RWPE1 (cell line): Measurements from ENCODE around the gene FBXO48.

Experiments
- CTCF ChIA-PET: fragments of 350-600 bp; sonication (Branson Sonifier 250); formaldehyde crosslinking; extraction: SDS; loops from one replicate; lab custom pipeline; 2021; lab: Yijun Ruan, JAX
- POLR2A ChIA-PET: fragments of 400-600 bp; formaldehyde crosslinking; extraction: SDS; loops from one replicate; lab custom pipeline; 2020; ENCODE audit warnings: antibody characterized with exemption; ENCODE audit not compliant: low non-redundant PET; lab: Yijun Ruan, JAX
- DNase-seq: peaks from one replicate; pipeline ENCODE4 v3.0.0; 2012; ENCODE audit warnings: low spot score
- H3K27ac ChIP-seq: fragments of 450-650 bp; 2 replicates; pipeline ENCODE4 v1.5.1; 2017
- TF ChIP-seq, protein P1 (sequence below): fragments of 450-650 bp; conservative IDR thresholded peaks from 2 replicates; pipeline ENCODE4 v1.5.1; 2017; ENCODE audit warnings: low read depth, mild to moderate bottlenecking

Gene FBXO48

DNA sequence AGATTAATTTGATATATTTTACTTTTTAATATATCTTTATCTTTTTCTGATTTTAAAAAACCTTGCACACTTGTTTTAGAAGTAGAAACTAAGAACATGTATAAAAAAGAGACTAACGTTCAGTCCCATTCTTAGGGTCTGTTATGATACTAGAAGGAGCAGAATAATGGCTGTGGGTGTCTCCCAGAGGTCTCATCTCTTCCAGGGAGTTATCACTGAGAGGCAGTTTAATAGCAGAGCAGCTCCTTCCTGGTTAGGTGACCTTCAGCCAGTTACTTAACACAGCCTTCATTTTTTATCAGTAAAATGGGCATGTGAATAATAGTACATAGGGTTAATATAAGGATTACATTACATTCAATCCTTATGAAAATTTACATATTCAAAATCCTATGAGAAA is 40.6 kb downstream of the FBXO48 start:
- TF ChIP-seq, protein P1, sequence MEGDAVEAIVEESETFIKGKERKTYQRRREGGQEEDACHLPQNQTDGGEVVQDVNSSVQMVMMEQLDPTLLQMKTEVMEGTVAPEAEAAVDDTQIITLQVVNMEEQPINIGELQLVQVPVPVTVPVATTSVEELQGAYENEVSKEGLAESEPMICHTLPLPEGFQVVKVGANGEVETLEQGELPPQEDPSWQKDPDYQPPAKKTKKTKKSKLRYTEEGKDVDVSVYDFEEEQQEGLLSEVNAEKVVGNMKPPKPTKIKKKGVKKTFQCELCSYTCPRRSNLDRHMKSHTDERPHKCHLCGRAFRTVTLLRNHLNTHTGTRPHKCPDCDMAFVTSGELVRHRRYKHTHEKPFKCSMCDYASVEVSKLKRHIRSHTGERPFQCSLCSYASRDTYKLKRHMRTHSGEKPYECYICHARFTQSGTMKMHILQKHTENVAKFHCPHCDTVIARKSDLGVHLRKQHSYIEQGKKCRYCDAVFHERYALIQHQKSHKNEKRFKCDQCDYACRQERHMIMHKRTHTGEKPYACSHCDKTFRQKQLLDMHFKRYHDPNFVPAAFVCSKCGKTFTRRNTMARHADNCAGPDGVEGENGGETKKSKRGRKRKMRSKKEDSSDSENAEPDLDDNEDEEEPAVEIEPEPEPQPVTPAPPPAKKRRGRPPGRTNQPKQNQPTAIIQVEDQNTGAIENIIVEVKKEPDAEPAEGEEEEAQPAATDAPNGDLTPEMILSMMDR, result no peak
- ChIA-PET CTCF (interaction anchor here (0.6 kb wide), 1 partner anchor 17 kb away, joined by 4 read pairs; no protein-coding TSS in a partner anchor), POLR2A (no interaction called here)
- no peak for DNase-seq
- no peak overlapping the region for H3K27ac ChIP-seq

- no peak for DNase-seq
- ChIA-PET POLR2A (no interaction called here), CTCF (no interaction called here)
- TF ChIP-seq, protein P1, result no peak
- H3K27ac ChIP-seq, result no peak overlapping the region
These were observed 41.6 kb downstream of the FBXO48 start for GRCh38 chr2:68425503-68425902.

- CTCF ChIA-PET, result no interaction called here
- TF ChIP-seq, protein P1, result no peak
- no peak overlapping the region for H3K27ac ChIP-seq
- DNase-seq, result no peak
- POLR2A ChIA-PET, result no interaction called here
These were observed 43.0 kb downstream of the FBXO48 start for GRCh38 chr2:68423966-68424650.

DNA sequence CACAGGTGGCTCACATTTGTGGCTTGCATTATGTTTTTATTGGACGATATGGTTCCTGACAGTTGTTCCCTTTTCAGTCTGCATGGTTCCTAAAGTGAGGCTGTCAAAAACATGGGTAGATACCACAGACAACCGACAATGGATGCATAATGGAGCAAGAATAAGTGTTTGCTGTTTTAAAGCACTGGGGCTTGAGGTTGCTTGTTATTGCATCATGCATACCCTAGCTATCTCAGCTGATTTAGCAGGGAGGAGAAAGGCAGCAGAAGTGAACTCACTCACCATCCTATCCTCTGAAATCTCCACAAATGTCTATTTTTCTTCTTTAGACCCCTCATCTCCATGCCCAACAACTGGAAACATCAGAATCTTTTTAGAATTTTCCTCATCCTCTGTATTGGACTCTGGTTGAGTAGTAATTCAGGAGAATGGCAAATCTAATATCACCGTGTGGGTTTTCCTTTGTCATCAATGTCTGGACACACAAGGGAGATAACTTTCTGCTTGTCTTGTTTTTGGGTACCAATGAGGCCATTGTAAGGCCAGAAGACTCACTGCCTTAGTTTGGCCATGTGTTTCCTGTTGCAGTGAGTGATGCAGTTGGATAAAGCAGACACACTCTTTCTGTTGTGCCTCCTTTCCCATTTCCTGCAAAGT is 46.7 kb downstream of the FBXO48 start:
- H3K27ac ChIP-seq, result no peak overlapping the region
- ChIA-PET CTCF (no interaction called here), POLR2A (no interaction called here)
- DNase-seq, result no peak
- TF ChIP-seq, protein P1, result no peak

DNA sequence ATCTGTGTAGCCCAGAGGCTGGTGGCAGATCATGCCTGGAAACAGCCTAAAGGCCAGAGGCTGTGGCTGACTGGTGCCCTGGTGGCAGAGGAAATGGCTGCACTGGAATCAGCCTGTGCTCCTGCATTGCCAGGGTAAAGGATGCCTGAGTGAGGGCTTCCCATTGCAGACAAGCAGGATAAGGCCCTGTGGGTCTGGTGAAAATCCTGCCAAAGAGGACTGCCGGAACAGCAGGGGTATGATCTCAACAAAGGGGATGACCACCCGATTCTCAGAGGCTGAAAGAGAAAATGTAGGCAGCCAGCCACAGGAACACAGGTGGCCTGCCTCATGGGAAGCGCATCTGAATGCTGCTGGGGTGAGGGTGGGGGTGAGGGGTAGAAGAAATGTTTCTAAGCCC is 48.2 kb downstream of the FBXO48 start:
- no peak for DNase-seq
- TF ChIP-seq, protein P1, result no peak
- CTCF ChIA-PET, result no interaction called here
- H3K27ac ChIP-seq, result no peak overlapping the region
- POLR2A ChIA-PET, result no interaction called here

GRCh38 chr2:68418419-68418818 is 48.7 kb downstream of the FBXO48 start:
- TF ChIP-seq, protein P1, result no peak
- ChIA-PET POLR2A (no interaction called here), CTCF (interaction anchor here (0.6 kb wide), 1 partner anchor 27 kb away, joined by 3 read pairs; no protein-coding TSS in a partner anchor)
- H3K27ac ChIP-seq, result no peak overlapping the region
- no peak for DNase-seq
